GM13976 (cell line): Measurements from ENCODE around the gene SLC51B.
"Not testable (repeated sequence)": the region's sequence is repeated elsewhere in the genome, so short reads cannot be mapped to it uniquely, and the experiment has no call there.

ENCODE experiments used
- DNase-seq: peaks from one replicate; pipeline ENCODE4 v3.0.0; 2012; ENCODE audit warnings: low spot score
- CTCF ChIP-seq: IDR thresholded peaks from 2 replicates; pipeline ENCODE4 v1.5.1; 2012; ENCODE audit warnings: borderline replicate concordance, mild to moderate bottlenecking; ENCODE audit not compliant: insufficient read depth; ENCODE audit errors: extremely low read depth, missing control alignments, control extremely low read depth
- in situ Hi-C: fragments of 300-500 bp; cut with MboI; formaldehyde crosslinking; loops from one replicate; pipeline ENCODE4 v1.12.0; 2022; ENCODE audit warnings: low sequenced_read_pairs, mixed read lengths, inconsistent platforms; ENCODE audit not compliant: unreplicated experiment

SLC51B gene

GRCh38 chr15:65094294-65094995 lies 49.3 kb downstream of the SLC51B start:
- in situ Hi-C loops, result no loop called here
- DNase-seq, result no peak
- TF ChIP-seq CTCF, result no peak

- in situ Hi-C loops, result no loop called here
- no peak for TF ChIP-seq CTCF
- no peak for DNase-seq
Observed at GRCh38 chr15:65095011-65095746, 50.0 kb downstream of the SLC51B start.

- in situ Hi-C loops, result no loop called here
Observed at GRCh38 chr15:65095747-65096104, 50.5 kb downstream of the SLC51B start.

GRCh38 chr15:65096481-65097385 lies 51.5 kb downstream of the SLC51B start:
- DNase-seq, result no peak
- no peak for TF ChIP-seq CTCF
- in situ Hi-C loops, result no loop called here

More at GRCh38 chr15:65095747-65096104, 50.5 kb downstream of the SLC51B start:
- TF ChIP-seq CTCF, result no peak
- no peak for DNase-seq

- TF ChIP-seq CTCF, result no peak
- in situ Hi-C loops, result no loop called here
- no peak for DNase-seq
Observed at GRCh38 chr15:65097651-65098263, 52.6 kb downstream of the SLC51B start.

GRCh38 chr15:65099336-65099735 lies 54.1 kb downstream of the SLC51B start:
- no peak for TF ChIP-seq CTCF
- in situ Hi-C loops, result no loop called here
- DNase-seq, result no peak

- DNase-seq, in situ Hi-C loops: not testable (repeated sequence)
Observed at GRCh38 chr15:65099801-65100200, 54.6 kb downstream of the SLC51B start.
